Measurements from ENCODE around the gene BMERB1. TPM values are rescaled to one million over a fixed set of nuclear protein-coding genes. Genes with fewer than 3 reads are reported as not detected.
A peak's percentile ranks its signal among the peaks of the same experiment; 100 is the strongest.

The BMERB1 gene
- total RNA-seq, 1 experiment from 2014 or later, result 13.6 TPM

DNA sequence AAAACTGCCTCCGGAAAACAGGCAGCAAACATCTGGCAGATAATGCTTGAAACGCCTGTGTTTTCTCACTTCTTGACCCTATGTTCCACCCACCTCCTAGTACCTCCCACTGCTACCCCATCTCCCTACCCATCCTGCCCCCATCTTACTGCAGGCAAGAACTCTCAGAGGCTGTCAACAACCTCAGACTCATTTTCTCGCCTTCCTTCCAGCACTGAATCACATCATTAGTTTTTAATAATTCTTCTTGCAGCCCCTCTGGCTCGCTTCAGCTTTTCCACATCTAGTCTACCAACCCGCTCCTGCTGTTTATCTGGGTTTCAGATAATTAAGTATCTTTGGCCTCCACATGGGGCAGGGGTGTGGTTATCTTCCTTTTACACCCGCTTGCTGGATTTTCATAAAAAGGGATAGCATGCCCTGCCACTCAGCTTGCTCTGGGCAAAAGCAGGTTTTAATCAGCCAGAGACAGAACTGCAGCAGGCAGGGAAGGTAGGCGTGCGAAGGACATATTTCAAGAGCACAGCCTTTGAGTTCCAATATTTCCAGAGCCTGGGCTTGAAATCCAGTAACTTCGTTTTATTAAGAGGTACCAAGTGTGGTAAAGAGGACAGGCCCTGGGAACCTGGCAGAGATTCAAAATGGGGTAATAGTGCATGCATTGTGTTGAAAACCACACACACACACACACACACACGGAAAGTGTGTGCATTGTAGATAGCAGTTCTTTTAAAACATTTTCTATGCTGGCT, 87.5 kb downstream of the BMERB1 start:
- DNase-seq (ENCODE audit: low spot score) (no peak), ATAC-seq (no peak)
- Mint-ChIP-seq H3K4me3 (no peak overlapping the region), H3K27me3 (ENCODE audit: low read depth) (no peaks in the 10 kb centered on the region), H3K36me3 (no peaks in the 10 kb centered on the region), H3K4me1 (no peaks in the 10 kb centered on the region), H3K9me3 (peaks cover under 1% of the 10 kb centered on the region; the same call in 1 of the 2 replicates), H3K27ac (no peak overlapping the region)
- ChIA-PET POLR2A (interaction anchor here (0.5 kb wide), 1 partner anchor 71 kb away, joined by 3 read pairs; no protein-coding TSS in a partner anchor), CTCF (interaction anchor here (0.7 kb wide), 1 partner anchor 102 kb away, joined by 4 read pairs; no protein-coding TSS in a partner anchor)
- TF ChIP-seq ERG (CRISPR knock-in tag; IDR thresholded peaks at IDR 0.05), result no peak
- no peak for TF ChIP-seq RORB (CRISPR knock-in tag; IDR thresholded peaks at IDR 0.05)
- no peak for TF ChIP-seq CREM (CRISPR knock-in tag; IDR thresholded peaks at IDR 0.05)
- TF ChIP-seq, protein P1, sequence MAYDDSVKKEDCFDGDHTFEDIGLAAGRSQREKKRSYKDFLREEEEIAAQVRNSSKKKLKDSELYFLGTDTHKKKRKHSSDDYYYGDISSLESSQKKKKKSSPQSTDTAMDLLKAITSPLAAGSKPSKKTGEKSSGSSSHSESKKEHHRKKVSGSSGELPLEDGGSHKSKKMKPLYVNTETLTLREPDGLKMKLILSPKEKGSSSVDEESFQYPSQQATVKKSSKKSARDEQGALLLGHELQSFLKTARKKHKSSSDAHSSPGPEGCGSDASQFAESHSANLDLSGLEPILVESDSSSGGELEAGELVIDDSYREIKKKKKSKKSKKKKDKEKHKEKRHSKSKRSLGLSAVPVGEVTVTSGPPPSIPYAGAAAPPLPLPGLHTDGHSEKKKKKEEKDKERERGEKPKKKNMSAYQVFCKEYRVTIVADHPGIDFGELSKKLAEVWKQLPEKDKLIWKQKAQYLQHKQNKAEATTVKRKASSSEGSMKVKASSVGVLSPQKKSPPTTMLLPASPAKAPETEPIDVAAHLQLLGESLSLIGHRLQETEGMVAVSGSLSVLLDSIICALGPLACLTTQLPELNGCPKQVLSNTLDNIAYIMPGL (CRISPR knock-in tag; IDR thresholded peaks at IDR 0.05), result no peak
- no peak for TF ChIP-seq SMAD3 (CRISPR knock-in tag; IDR thresholded peaks at IDR 0.05; ENCODE audit: borderline replicate concordance)
- no peak for TF ChIP-seq ZNF423 (CRISPR knock-in tag; IDR thresholded peaks at IDR 0.05)
- TF ChIP-seq JAZF1 (CRISPR knock-in tag; IDR thresholded peaks at IDR 0.05), result no peak
- TF ChIP-seq HMGA2 (CRISPR knock-in tag; IDR thresholded peaks at IDR 0.05), result no peak
- no peak for TF ChIP-seq ZNF232 (CRISPR knock-in tag; IDR thresholded peaks at IDR 0.05)
- TF ChIP-seq CREB1 (CRISPR knock-in tag; IDR thresholded peaks at IDR 0.05), result no peak
- no peak for TF ChIP-seq OVOL2 (CRISPR knock-in tag; IDR thresholded peaks at IDR 0.05; ENCODE audit: borderline replicate concordance)
- TF ChIP-seq ELF4 (CRISPR knock-in tag; IDR thresholded peaks at IDR 0.05; ENCODE audit: low read depth), result no peak
- TF ChIP-seq ATF6 (CRISPR knock-in tag; IDR thresholded peaks at IDR 0.05), result no peak
- no peak for TF ChIP-seq ATF1 (CRISPR knock-in tag; IDR thresholded peaks at IDR 0.05)

- H3K36me3 Mint-ChIP-seq, result no peaks in the 10 kb centered on the region
- peaks cover 3% of the 10 kb centered on the region for H3K9me3 Mint-ChIP-seq
- TF ChIP-seq, protein P2, sequence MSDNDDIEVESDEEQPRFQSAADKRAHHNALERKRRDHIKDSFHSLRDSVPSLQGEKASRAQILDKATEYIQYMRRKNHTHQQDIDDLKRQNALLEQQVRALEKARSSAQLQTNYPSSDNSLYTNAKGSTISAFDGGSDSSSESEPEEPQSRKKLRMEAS (CRISPR knock-in tag; IDR thresholded peaks at IDR 0.05), result 0 out of 2 replicates have a peak, but pooled peaks have one; percentile 21
- TF ChIP-seq TP53 (CRISPR knock-in tag; IDR thresholded peaks at IDR 0.05), result no peak
- ChIA-PET CTCF (interaction anchor here (0.5 to 1.4 kb wide), 3 partner anchors 28 to 101 kb away, joined by 3 to 8 read pairs (median 4); no protein-coding TSS in a partner anchor), POLR2A (interaction anchor here (0.6 kb wide), 1 partner anchor 19 kb away, joined by 4 read pairs; no protein-coding TSS in a partner anchor)
- peak; percentile 51 for ATAC-seq
- no peaks in the 10 kb centered on the region for H3K27me3 Mint-ChIP-seq (ENCODE audit: low read depth)
- no peak overlapping the region for H3K27ac Mint-ChIP-seq
- H3K4me1 Mint-ChIP-seq, result no peaks in the 10 kb centered on the region
- no peak overlapping the region for H3K4me3 Mint-ChIP-seq
- peak; percentile 18 for DNase-seq (ENCODE audit: low spot score)
These were observed 88.7 kb downstream of the BMERB1 start for GRCh38 chr16:15523092-15523541.

DNA sequence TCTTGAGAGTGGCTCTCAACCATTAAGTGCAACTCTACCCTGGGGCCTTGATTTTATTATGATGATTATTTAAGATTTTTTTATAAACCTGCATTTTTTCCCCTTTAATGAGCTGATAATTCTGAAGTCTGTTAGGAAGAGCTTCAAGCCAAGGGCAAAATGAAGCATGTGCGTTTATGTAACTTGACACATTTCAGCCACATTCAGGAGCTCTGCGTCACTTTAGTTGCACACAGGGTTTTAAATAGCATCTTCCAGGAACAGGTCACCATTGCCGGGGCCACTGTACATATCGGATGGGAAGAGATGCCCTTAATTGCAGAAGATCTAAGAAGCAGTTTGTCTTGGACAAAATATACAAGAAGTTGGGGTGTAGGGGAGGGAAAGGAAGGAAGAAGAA, 89.6 kb downstream of the BMERB1 start:
- Mint-ChIP-seq H3K27me3 (ENCODE audit: low read depth) (no peaks in the 10 kb centered on the region), H3K36me3 (no peaks in the 10 kb centered on the region), H3K4me1 (no peaks in the 10 kb centered on the region), H3K4me3 (no peak overlapping the region), H3K9me3 (peaks cover 3% of the 10 kb centered on the region), H3K27ac (no peak overlapping the region)
- no peak for DNase-seq (ENCODE audit: low spot score)
- CTCF ChIA-PET, result interaction anchor here (0.5 to 1.5 kb wide), 3 partner anchors 27 to 84 kb away, joined by 3 to 8 read pairs (median 6); no protein-coding TSS in a partner anchor
- no peak for ATAC-seq
- POLR2A ChIA-PET, result no interaction called here
- TF ChIP-seq NFATC4 (CRISPR knock-in tag; IDR thresholded peaks at IDR 0.05) (no peak), ZSCAN18 (CRISPR knock-in tag; IDR thresholded peaks at IDR 0.05) (no peak), IRF2 (CRISPR knock-in tag; IDR thresholded peaks at IDR 0.05; ENCODE audit: borderline replicate concordance, low read depth) (no peak), ZNF416 (CRISPR knock-in tag; IDR thresholded peaks at IDR 0.05) (no peak), ZNF423 (CRISPR knock-in tag; IDR thresholded peaks at IDR 0.05) (no peak), ZMAT4 (CRISPR knock-in tag; IDR thresholded peaks at IDR 0.05) (no peak), TCF7 (CRISPR knock-in tag; IDR thresholded peaks at IDR 0.05; ENCODE audit: low read depth) (no peak)
